ENCODE data around the gene HEATR5A.

DNA sequence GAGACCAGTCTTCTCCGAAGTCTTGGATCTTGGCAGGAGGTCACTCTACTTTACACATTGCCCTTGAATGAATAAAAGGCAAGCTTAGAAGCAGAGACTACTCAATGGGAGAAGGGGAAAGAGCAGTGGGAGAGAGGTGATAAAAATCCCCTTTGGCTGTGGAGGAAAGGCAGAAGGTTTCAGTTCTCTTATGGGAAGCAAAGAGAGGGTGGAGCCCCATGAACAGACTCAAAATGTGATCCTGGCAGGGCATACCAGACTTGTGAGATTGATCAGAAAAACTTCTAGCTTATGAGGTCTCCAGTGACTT is 163.2 kb downstream of the HEATR5A start:
- TF ChIP-seq, protein P1, sequence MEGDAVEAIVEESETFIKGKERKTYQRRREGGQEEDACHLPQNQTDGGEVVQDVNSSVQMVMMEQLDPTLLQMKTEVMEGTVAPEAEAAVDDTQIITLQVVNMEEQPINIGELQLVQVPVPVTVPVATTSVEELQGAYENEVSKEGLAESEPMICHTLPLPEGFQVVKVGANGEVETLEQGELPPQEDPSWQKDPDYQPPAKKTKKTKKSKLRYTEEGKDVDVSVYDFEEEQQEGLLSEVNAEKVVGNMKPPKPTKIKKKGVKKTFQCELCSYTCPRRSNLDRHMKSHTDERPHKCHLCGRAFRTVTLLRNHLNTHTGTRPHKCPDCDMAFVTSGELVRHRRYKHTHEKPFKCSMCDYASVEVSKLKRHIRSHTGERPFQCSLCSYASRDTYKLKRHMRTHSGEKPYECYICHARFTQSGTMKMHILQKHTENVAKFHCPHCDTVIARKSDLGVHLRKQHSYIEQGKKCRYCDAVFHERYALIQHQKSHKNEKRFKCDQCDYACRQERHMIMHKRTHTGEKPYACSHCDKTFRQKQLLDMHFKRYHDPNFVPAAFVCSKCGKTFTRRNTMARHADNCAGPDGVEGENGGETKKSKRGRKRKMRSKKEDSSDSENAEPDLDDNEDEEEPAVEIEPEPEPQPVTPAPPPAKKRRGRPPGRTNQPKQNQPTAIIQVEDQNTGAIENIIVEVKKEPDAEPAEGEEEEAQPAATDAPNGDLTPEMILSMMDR (IDR thresholded peaks at IDR 0.05) = no peak
- TF ChIP-seq POLR2A (IDR thresholded peaks at IDR 0.05) = no peak
